ENCODE measurements around the gene CLDND2.

DNA sequence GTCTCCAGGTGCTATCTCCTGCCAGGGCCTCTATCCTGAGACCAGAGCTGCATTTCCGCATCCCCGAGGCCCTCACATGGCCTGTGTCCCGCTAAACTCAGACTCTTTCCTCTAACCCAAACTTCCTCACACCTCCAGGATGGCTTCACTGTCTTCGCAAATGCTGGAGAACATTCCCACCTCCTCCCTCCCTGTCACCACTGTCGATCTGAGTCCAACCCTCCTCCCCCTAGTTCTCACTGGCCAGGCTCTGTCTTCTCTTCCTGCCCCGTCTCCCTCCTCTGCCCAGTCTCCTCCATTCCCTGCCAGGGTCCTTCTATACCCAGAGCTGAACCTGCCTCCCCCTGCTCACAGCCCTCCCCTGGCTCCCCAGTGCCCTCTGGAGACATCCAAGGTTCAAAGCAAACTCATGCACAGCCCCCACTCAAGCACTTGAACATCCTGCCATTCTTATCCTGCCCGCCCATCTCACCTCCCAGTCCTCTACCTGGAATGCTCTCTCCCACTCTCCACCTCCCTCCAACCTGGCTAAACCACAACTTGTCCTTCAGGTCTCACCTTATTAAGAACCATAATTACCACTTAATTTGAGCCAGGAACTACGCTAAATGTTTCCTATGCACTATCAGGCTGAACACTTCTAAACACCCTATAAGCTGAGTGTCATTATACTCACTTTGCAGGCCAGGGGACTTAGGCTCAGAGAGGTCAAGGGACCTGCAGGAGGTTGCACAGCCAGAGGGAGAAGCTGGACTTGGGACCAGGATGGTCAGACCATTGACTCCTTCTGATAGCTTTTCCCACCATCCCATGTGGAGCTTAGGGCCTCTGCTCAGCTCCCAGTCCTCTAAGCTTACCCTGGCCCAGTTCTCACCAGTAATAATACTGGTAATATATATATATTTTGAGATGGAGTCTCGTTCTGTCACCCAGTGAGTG is 25.9 kb downstream of the CLDND2 start:
- TF ChIP-seq, protein P1, sequence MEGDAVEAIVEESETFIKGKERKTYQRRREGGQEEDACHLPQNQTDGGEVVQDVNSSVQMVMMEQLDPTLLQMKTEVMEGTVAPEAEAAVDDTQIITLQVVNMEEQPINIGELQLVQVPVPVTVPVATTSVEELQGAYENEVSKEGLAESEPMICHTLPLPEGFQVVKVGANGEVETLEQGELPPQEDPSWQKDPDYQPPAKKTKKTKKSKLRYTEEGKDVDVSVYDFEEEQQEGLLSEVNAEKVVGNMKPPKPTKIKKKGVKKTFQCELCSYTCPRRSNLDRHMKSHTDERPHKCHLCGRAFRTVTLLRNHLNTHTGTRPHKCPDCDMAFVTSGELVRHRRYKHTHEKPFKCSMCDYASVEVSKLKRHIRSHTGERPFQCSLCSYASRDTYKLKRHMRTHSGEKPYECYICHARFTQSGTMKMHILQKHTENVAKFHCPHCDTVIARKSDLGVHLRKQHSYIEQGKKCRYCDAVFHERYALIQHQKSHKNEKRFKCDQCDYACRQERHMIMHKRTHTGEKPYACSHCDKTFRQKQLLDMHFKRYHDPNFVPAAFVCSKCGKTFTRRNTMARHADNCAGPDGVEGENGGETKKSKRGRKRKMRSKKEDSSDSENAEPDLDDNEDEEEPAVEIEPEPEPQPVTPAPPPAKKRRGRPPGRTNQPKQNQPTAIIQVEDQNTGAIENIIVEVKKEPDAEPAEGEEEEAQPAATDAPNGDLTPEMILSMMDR (IDR thresholded peaks at IDR 0.05): no peak
- no peak for TF ChIP-seq POLR2A (IDR thresholded peaks at IDR 0.05)
